Keratinocyte (primary cell): ENCODE results near the gene CSTF1. TPM values are rescaled to one million over a fixed set of nuclear protein-coding genes. Genes with fewer than 3 reads are reported as not detected.

Experiments
- DNase-seq: peaks from one replicate; pipeline ENCODE4 v3.0.0-alpha.2; 2011; ENCODE audit warnings: low read depth, missing footprints, low spot score
- FAIRE-seq: peaks from 2 replicates; lab custom pipeline; 2011; peaks lifted over from hg19 to GRCh38; lab: Jason Lieb, UNC
- H2AFZ ChIP-seq: 2 replicates; pipeline ENCODE4 v1.6.0; 2012; ENCODE audit warnings: low read length, control low read depth, inconsistent platforms; ENCODE audit not compliant: control insufficient read depth
- H3K27ac ChIP-seq: 2 replicates; pipeline ENCODE4 v1.5.1; 2011; ENCODE audit warnings: low read length; ENCODE audit not compliant: control insufficient read depth, insufficient read depth
- H3K27me3 ChIP-seq: 3 replicates; pipeline ENCODE4 v1.6.0; 2011; ENCODE audit warnings: low read length; ENCODE audit not compliant: control insufficient read depth, insufficient read depth; ENCODE audit errors: extremely low read depth
- H3K36me3 ChIP-seq, 2 experiments: 2 replicates in 1 of 2; 3 replicates in 1 of 2; pipeline ENCODE4 v1.5.1; 2011; ENCODE audit warnings: low read length in 2 of 2, mild to moderate bottlenecking in 1 of 2; ENCODE audit not compliant: control insufficient read depth in 2 of 2, insufficient read depth in 2 of 2; ENCODE audit errors: extremely low read depth in 1 of 2
- H3K4me1 ChIP-seq: 3 replicates; pipeline ENCODE4 v1.5.1; 2011; ENCODE audit warnings: low read length; ENCODE audit not compliant: control insufficient read depth, insufficient read depth; ENCODE audit errors: extremely low read depth
- H3K4me2 ChIP-seq: 3 replicates; pipeline ENCODE4 v1.6.0; 2011; ENCODE audit warnings: low read depth, low read length; ENCODE audit not compliant: control insufficient read depth, insufficient read depth; ENCODE audit errors: extremely low read depth
- H3K4me3 ChIP-seq, 3 experiments: fragments of 200-600 bp in 1 of 3; sonication (generic) in 1 of 3; 2 replicates in 2 of 3; 3 replicates in 1 of 3; pipeline ENCODE4 v1.5.1; 2011 to 2016; ENCODE audit warnings: low read length in 3 of 3, mild to moderate bottlenecking in 3 of 3, control low read depth in 2 of 3, inconsistent platforms in 1 of 3, low read depth in 1 of 3, mixed read lengths in 1 of 3, mixed run types in 1 of 3, moderate library complexity in 1 of 3; ENCODE audit not compliant: control insufficient read depth in 2 of 3, insufficient read depth in 2 of 3; ENCODE audit errors: extremely low read depth in 1 of 3
- H3K79me2 ChIP-seq: 2 replicates; pipeline ENCODE4 v1.6.0; 2012; ENCODE audit warnings: low read length; ENCODE audit not compliant: control insufficient read depth, insufficient read depth
- H3K9ac ChIP-seq: 3 replicates; pipeline ENCODE4 v1.6.0; 2011; ENCODE audit warnings: low read length; ENCODE audit not compliant: control insufficient read depth, insufficient read depth; ENCODE audit errors: extremely low read depth
- H3K9me1 ChIP-seq: 3 replicates; pipeline ENCODE4 v1.6.0; 2011; ENCODE audit warnings: low read length; ENCODE audit not compliant: control insufficient read depth, insufficient read depth; ENCODE audit errors: extremely low read depth
- H3K9me3 ChIP-seq: 2 replicates; pipeline ENCODE4 v1.5.1; 2012; ENCODE audit warnings: low read depth, low read length; ENCODE audit not compliant: control insufficient read depth
- H4K20me1 ChIP-seq: 3 replicates; pipeline ENCODE4 v1.6.0; 2011; ENCODE audit warnings: low read length; ENCODE audit not compliant: control insufficient read depth, insufficient read depth; ENCODE audit errors: extremely low read depth
- EZH2 ChIP-seq: IDR thresholded peaks from one replicate; pipeline ENCODE4 v1.6.1; 2012; ENCODE audit warnings: inconsistent platforms, mild to moderate bottlenecking, low read length, moderate library complexity
- dilution Hi-C: fragments of 300-500 bp; cut with MboI; formaldehyde crosslinking; loops from one replicate; pipeline ENCODE4 v1.7.0; 2020; ENCODE audit warnings: low sequenced_read_pairs; ENCODE audit not compliant: extremely low pct_ligation_motif_present
- polyA plus RNA-seq, 5 experiments: library from polyadenylated mRNA; depleted of rRNA in 3 of 5; stranded (reverse) in 3 of 5; stranded (forward) in 1 of 5; unstranded in 1 of 5; fragments of >200 nt; gene quantifications; 1 replicate in 1 of 5; 2 replicates in 3 of 5; 3 replicates in 1 of 5; pipeline versions ENCODE4 v1.2.1 to v1.2.3, GENCODE V29; 2011 to 2012; ENCODE audit warnings: missing spikeins in 2 of 5, low read depth in 1 of 5, low replicate concordance in 1 of 5
- TF ChIP-seq, protein P1 (sequence below), 3 experiments: IDR thresholded peaks in 1 of 3; conservative IDR thresholded peaks in 1 of 3; optimal IDR thresholded peaks in 1 of 3; 2 replicates in 2 of 3; 3 replicates in 1 of 3; pipeline versions ENCODE3 to v1.5.1; 2011; ENCODE audit warnings: low read length in 3 of 3, mild to moderate bottlenecking in 3 of 3, moderate library complexity in 2 of 3, control low read depth in 1 of 3, inconsistent platforms in 1 of 3; ENCODE audit not compliant: insufficient read depth in 2 of 3; ENCODE audit errors: extremely low read depth in 1 of 3

CSTF1 gene
- polyA plus RNA-seq, 1 donor (not counting 4 experiments of a cell fraction or from before 2014, with no cell fraction given), result 40.3 TPM

DNA sequence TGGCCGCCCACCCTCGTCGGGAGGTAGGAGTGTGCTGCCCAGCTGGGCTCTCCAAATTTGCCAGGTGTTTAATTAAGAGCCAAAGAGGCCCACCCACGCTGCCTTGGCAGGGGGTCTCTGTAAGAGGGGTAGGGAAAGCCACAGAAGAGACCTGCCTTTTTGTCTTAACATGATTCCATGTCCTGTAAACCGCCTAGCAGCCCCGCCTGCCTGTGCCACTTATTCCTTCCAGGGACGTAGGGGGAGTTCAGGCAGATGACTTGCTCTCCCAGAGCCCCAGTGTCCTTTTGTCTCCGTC is 31.6 kb upstream of the CSTF1 start:
- Histone ChIP-seq H2AFZ (no peak overlapping the region), H3K27ac (no peak overlapping the region), H3K9me3 (no peaks in the 10 kb centered on the region), H3K9me1 (peaks cover 3% of the 10 kb centered on the region), H3K4me2 (no peak overlapping the region), H4K20me1 (no peaks in the 10 kb centered on the region), H3K36me3 (peaks cover 4 to 8% of the 10 kb centered on the region in 2 experiments), H3K4me1 (peaks cover 12% of the 10 kb centered on the region), H3K9ac (no peak overlapping the region), H3K4me3 (no peak overlapping the region), H3K27me3 (no peaks in the 10 kb centered on the region), H3K79me2 (peaks cover 8% of the 10 kb centered on the region)
- DNase-seq, result no peak
- no peak for TF ChIP-seq EZH2
- TF ChIP-seq, protein P1, sequence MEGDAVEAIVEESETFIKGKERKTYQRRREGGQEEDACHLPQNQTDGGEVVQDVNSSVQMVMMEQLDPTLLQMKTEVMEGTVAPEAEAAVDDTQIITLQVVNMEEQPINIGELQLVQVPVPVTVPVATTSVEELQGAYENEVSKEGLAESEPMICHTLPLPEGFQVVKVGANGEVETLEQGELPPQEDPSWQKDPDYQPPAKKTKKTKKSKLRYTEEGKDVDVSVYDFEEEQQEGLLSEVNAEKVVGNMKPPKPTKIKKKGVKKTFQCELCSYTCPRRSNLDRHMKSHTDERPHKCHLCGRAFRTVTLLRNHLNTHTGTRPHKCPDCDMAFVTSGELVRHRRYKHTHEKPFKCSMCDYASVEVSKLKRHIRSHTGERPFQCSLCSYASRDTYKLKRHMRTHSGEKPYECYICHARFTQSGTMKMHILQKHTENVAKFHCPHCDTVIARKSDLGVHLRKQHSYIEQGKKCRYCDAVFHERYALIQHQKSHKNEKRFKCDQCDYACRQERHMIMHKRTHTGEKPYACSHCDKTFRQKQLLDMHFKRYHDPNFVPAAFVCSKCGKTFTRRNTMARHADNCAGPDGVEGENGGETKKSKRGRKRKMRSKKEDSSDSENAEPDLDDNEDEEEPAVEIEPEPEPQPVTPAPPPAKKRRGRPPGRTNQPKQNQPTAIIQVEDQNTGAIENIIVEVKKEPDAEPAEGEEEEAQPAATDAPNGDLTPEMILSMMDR (optimal IDR thresholded peaks at IDR 0.05 in 1 of 3, IDR thresholded peaks at IDR 0.05 in 1 of 3, conservative IDR thresholded peaks at IDR 0.05 in 1 of 3; ENCODE audit: extremely low read depth in 1 of 3, insufficient read depth in 2 of 3, low read length in 3 of 3), result no peak
- dilution Hi-C loops, result no loop called here
- FAIRE-seq, result no peak

DNA sequence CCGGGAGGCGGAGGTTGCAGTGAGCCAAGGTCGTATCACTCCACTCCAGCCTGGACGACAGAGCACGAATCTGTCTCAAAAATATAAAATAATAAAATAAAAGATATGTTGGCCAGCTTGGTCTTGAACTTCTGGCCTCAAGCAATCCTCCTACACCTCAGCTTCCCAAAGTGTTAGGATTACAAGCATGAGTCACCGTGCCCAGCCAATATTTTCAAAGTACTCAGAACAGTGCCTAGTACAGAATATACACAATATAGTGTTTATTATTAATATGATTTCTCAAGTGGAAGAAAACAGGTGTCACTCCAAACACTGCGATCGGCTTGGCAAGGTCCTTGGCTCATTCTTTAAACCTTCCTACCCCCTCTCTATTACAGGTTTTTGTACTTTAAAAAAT is 30.5 kb upstream of the CSTF1 start:
- no peak overlapping the region for H3K4me3 ChIP-seq
- FAIRE-seq, result no peak

More for the DNA sequence above, 30.5 kb upstream of the CSTF1 start:
- Histone ChIP-seq H4K20me1 (no peaks in the 10 kb centered on the region), H3K4me2 (no peak overlapping the region), H3K9ac (no peak overlapping the region), H3K27ac (no peak overlapping the region), H3K9me1 (peaks cover 3% of the 10 kb centered on the region), H3K27me3 (no peaks in the 10 kb centered on the region), H3K4me1 (peaks cover 12% of the 10 kb centered on the region), H2AFZ (no peak overlapping the region), H3K79me2 (peaks cover 8% of the 10 kb centered on the region), H3K36me3 (peaks cover 4 to 8% of the 10 kb centered on the region in 2 experiments), H3K9me3 (no peaks in the 10 kb centered on the region)
- dilution Hi-C loops, result no loop called here
- DNase-seq, result no peak
- TF ChIP-seq, protein P1 (optimal IDR thresholded peaks at IDR 0.05 in 1 of 3, IDR thresholded peaks at IDR 0.05 in 1 of 3, conservative IDR thresholded peaks at IDR 0.05 in 1 of 3; ENCODE audit: extremely low read depth in 1 of 3, insufficient read depth in 2 of 3, low read length in 3 of 3), result no peak
- no peak for TF ChIP-seq EZH2
